GM18508 (cell line): Measurements from ENCODE around the gene STAT5B.
"Not testable (repeated sequence)": the region's sequence is repeated elsewhere in the genome, so short reads cannot be mapped to it uniquely, and the experiment has no call there.

Experiments
- ATAC-seq: cut with Tn5 transposase; IDR thresholded peaks from one replicate; pipeline ENCODE4 v1.9.1; 2021; ENCODE audit warnings: moderate number of reproducible peaks; ENCODE audit not compliant: insufficient read depth, unreplicated experiment

Gene STAT5B

DNA sequence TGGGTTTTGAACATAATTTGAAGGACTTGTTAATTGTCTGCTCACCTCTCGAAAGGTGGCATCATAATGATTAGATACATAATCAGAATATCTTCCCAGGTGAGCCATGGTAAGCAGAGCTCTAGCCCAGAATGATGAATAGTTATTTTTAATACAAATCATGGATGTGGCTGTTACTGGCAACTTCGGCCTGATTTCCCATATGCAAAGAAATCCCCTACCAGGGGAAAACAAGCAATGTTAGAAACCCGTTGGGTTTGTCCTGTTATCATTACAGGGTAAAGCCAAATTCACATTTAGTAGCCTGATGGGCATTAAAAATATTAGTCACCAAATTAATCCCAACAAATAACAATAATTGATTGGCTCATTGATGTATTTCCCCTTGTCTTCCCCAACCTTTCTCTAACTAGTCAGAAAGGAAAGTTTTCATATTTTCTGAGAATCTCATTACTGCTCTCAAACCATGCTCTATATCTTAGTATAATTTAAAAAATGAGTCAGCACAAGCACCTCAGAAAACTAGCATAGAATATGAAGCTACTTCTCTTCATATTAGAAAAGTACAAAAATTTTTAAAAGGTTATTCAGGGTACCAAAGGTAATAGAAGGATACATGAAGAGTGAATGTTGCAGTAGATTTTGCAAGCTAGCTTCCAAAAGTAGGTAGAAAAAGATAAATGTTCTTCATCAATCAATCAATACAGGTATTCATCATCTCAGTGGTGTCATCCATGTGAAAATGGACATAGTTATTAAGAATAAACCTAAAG lies 5.0 kb downstream of the STAT5B start:
- ATAC-seq, result no peak

DNA sequence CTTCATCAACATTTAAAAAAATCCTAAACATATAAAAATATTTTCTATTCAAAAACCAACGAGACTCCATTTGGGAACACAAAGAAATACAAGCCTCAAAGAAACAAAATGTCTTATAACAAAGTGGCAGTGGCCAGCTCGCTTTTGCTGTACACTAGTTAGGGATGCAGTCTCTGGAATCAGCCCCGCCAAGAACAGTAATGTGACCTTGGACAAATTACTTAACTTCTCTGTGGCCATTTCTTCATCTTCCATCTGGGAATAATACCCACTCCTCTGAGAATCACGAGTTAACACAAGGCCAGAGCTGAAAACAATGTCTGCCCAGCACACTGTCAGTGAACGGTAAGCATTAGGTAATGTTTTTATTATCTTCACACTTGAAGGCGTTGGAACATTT lies 5.6 kb downstream of the STAT5B start:
- ATAC-seq, result no peak

DNA sequence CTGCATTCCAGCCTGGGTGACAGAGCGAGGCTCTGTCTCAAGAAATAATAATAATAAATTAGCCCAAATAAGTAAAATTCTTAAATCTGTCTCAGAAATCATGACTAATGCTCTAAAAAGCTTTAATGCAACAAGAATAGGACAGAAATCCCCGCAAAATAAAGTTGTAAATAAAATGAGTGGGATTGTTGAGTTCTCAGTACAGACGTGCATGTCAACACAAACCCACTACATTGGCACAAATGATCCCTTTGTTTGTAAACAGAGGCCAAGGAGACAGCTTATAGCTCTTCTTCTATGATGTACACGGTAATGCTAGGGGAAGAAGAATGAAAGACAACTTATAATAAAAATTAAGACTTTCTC lies 6.0 kb downstream of the STAT5B start:
- no peak for ATAC-seq

DNA sequence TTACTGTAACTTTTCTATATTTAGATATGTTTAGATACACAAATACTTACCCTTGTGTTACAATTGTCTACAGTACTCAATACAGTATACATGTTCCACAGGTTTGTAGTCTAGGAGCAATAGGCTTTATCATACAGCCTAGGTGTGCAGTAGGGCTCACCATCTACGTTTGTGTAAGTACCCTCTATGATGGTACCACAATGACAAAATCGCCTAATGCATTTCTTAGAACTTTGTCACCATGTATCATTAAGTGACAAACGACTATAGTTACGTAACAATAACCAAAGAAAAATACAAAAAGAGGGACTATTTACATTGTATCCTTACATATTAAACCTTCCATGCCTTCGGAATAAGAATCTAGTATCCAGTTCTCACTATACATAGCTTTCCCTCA lies 8.0 kb downstream of the STAT5B start:
- no peak for ATAC-seq

DNA sequence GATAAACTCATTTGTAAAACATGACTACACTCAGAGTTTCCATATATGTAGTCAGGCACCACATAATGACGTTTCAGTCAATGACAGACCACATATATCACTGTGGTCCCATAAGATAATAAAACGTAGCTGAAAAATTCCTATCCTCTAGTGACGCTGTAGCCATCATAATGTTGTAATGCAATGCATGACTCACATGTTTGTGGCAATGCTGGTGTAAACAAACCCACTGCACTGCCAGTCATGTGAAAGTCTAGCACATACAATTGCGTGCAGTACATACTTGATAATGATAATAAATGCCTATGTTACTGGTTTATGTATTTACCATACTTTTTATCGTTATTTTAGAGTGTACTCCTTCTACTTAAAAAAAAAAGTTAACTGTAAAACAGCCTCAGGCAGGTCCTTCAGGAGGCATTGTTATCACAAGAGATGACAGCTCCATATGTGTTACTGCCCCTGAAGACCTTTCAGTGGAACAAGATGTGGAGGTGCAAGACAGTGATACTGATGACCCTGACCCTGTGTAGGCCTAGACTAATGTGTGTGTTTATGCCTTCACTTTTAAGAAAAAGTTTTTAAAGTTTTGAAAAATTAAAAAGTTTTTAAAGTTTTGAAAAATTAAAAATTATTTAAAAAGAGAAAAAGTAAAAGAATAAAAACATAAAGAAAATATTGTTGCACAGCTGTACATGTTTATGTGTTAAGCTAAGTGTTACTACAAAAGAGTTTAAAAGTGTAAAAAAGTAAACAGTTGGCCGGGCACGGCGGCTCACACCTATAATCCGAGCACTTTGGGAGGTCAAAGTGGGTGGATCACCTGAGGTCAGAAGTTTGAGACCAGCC lies 9.0 kb downstream of the STAT5B start:
- ATAC-seq, result no peak

DNA sequence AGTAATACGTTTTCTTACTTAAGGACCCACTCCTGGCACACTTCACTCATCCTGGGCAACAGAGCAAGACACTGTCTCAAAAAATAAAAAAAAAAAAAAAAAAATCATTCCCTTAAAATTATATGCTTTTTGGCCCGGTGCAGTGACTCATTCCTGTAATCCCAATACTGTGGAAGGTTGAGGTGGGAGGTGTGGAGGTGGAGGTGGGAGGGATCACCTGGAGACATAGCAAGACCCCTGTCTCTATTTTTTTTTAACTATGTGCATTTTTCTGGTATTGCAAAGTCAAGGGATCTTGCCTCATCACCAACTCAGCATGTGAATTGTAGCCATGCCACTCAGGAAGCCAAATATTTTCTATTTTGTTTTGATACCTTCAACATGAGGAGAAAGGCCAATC lies 9.7 kb downstream of the STAT5B start:
- ATAC-seq, result no peak

DNA sequence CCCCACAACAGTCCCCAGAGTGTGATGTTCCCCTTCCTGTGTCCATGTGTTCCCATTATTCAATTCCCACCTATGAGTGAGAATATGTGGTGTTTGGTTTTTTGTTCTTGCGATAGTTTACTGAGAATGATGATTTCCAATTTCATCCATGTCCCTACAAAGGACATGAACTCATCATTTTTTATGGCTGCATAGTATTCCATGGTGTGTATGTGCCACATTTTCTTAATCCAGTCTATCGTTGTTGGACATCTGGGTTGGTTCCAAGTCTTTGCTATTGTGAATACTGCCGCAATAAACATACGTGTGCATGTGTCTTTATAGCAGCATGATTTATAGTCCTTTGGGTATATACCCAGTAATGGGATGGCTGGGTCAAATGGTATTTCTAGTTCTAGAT lies 11.8 kb downstream of the STAT5B start:
- ATAC-seq, result not testable (repeated sequence)

DNA sequence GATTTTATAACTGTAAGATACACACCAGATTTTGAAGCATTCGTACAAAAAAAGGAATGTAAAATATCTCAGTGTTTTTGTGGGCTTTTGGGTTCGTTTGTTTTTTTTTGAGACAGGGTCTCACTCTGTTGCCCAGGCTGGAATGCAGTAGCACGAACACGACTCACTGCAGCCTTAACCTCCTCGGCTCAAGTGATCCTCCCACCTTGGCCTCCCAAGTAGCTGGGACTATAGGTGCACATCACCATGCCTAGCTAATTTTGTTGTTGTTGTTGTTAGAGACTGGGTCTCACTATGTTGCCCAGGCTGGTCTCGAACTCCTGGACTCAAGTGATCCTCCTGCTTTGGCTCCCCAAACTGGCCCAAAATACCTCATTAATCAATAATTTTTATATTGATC lies 15.9 kb downstream of the STAT5B start:
- no peak for ATAC-seq

DNA sequence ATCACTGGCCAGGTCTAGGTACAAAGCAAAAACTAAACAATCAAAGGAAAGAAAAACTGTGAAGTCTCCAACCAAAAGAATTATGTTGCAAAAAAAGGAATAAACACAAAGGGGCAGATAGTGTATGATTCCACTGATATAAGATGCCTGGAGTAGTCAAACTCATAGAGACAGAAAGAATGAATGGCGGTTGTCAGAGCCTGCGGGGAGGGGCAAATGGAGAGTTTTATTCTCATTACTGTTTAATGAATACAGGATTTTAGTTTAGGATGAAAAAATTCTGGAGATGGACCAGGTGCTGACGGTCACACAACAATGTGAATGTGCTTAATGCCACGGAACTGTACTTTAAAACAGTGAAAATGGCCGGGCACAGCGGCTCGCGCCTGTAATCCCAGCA lies 20.7 kb downstream of the STAT5B start:
- ATAC-seq, result no peak

DNA sequence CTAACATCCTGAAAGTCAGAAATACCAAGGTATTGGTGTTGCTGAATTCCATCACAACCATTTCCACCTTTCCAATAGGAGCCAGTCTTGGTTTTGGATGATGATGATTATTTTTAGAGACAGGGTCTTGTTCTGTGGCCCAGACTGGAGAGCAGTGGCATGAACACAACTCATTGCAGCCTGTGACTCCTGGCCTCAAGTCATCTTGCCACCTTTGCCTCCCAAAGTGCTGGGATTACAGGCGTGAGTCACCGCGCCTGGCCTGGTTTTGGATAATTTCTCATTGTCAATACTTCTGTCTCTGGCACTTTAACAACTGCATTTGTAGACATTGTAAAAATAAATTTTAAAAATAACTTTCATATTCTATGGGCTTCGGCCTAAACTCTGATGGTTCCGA lies 22.6 kb downstream of the STAT5B start:
- ATAC-seq, result no peak

DNA sequence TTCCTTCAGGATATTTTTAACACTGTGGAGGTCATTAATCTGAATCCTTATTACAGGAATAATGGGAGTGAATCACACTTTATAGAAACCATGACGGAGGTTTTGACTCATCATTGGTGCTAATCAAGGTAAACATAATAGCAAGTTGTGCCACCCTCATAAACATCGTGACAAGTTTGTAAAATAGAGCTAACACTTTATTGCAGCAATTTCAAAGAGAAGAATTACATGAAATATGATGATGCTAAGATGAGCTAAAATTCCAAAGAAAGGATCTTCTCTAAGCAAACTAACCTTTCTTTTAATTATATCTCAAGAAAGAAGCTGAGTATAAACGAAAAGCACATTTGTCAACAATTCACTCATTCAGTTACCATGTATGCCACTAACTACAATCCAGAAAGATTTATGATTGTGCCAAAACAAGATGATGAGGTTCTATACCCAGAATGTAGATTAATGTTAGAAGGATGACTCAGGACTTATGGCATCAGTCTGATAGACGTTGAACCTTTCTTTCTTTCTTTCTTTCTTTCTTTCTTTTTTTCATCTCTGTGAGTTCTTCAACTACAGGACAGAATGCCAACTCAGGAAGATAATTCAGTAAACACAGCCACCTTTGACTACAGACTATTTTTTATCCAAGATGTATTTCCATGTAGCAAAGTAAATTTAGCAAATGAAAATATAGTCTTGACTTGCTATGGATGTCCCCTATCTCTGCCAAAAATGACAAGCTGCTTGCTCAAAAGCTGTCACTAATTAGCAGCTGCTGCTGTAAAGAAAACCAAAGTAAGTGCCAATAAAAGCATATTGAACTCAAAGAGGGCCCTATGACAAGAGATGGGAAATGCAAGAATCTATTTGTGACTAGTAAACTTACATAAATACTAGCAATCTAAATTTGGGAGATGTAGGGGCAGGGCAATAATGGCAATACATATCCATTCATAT lies 23.3 kb downstream of the STAT5B start:
- ATAC-seq, result no peak

DNA sequence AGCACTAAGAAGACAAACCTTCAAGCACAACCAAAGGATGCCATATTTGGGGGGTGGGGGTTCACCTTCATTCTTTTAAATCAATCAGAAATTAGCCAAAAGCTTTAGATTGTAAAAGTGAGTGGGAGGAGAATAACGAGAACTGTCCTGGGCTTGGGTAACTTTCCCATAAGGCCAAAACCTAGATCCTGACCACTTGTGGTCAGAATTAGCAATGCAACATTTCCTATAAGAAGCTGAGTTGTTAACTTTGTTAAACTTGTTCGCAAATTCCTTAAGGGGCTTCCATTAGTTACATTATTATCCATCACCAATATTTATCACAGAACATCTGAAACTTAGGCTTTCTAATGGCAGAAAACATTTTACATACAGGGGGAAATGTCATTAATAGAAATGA lies 25.1 kb downstream of the STAT5B start:
- no peak for ATAC-seq

DNA sequence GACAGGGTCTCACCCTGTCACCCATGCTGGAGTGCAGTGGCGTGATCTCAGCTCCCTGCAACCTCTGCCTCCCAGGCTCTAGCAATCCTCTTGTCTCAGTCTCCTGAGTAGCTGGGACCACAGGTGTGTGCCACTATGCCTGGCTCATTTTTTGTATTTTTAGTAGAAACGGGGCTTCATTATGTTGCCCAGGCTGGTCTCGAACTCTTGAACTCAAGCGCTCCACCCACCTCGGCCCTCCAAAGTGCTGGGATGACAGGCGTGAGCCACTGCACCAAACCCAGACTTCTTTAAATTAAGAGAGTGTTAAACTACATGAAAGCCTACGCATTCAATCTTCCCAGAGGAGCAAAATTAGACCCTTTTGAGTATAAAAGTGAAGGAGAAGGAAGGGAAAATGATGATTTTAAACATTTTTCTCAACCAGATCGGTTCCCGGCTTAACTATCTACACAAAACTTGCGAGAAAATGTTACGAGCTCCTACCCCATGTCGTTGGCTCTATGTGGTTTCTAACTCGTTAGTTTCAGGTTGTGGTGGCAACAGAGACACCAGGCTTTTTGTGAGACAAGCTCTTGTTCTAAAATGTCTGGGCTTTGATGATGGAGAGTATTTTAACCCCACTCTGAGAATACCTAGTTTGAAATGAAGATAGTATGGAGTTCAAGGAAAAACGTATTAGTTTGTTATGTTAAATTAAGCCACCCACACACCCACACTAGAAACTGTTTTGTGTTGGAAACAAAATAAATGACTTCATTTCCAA lies 26.3 kb downstream of the STAT5B start:
- no peak for ATAC-seq

DNA sequence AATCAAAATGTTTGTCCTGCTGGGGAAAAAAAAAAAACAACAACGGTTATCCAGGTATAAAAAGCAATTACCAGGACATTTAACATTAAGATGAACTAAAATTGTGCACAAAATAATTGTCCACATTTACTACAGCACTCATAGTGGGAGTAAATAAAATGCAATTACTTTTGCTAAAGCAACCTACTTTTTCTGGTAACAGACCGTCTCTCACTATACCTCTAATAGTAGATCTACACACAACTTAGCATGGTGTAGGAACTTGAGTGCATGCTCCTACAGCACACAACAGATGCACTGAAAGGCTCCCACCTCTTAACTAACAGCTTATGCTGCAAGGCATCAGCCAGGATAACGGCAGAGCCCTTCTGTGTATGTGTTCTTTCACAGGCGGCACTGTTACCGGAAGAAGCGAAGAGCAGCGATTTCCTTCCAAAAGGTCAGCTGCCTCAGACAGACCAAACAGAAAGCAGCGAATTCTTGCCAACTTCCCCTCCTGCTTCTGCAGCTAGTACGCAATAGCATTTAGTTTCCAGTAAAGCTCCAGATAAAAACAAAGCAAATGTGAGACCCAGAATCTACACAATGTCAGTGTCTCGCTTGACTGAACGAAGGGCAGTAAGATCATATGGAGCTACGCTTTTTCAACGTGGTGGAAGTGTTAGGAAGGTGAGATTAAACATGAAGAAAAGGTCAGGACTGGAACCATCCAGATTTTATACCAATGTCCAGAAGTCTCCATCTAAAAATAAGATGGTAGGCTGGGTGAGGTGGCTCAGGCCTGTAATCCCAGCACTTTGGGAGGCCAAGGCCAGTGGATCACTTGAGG lies 27.6 kb downstream of the STAT5B start:
- no peak for ATAC-seq

DNA sequence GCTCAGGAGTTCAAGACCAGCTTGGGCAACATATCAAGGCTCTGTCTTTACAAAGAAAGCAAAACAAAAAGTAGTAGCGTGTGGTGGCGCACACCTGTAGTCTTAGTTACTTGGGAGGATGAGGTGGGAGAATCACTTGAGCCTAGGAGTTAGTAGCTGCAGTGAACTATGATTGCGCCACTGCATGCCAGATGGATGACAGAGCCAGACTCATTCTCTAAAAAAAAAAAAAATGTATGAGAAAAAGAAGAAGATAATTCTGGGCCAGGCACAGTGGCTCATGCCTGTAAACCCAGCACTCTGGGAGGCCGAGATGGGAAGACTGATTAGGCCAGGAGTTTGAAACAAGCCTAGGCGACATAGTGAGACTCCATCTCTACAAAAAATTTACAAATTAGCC lies 28.5 kb downstream of the STAT5B start:
- ATAC-seq, result no peak

DNA sequence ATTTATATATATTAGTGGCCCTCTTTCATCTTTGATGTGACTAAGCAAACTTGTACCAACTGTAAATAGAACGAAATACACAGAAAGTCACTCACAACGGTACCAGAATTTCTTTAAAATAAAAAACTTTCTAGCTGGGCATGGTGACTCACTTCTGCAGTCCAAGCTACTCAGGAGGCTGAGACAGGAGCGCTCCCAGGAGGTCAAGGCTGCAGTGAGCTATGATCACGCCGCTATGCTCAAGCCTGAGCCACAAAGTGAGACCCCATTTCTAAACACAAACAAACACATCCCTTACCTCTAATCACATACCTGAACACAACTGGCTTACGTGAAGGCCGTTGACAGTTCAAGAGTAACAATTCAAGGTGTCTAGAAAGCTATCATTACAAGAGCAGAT lies 29.7 kb downstream of the STAT5B start:
- ATAC-seq, result no peak

DNA sequence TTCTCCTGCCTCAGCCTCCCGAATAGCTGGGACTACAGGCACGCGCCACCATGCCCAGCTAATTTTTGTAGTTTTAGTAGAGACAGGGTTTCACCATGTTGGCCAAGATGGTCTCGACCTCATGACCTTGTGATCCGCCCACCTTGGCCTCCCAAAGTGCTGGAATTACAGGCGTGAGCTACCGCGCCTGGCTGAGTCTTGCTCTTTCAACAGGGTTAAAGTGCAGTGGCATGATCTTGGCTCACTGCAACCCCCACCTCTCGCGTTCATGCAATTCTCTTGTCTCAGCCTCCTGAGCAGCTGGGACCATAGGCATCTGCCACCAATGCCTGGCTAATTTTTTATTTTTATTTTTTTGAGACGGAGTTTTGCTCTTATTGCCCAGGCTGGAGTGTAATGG lies 31.0 kb downstream of the STAT5B start:
- ATAC-seq, result not testable (repeated sequence)

DNA sequence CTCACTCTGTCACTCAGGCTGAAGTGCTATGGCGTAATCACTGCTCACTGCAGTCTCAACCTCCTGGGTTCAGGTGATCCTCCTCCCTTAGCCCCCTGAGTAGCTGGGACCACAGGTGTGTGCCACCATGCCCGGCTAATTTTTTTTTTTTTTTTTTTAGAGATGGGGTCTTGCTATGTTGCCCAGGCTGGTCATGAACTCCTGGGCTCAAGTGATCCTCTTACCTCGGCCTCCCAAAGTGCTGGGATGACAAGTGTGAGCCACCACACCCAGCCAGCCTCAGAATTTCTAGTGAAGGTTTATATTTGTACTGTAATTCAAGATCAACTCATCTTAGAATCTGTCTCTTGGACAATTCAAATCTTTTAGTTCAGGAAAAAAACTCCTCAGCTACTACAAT lies 32.1 kb downstream of the STAT5B start:
- not testable (repeated sequence) for ATAC-seq

DNA sequence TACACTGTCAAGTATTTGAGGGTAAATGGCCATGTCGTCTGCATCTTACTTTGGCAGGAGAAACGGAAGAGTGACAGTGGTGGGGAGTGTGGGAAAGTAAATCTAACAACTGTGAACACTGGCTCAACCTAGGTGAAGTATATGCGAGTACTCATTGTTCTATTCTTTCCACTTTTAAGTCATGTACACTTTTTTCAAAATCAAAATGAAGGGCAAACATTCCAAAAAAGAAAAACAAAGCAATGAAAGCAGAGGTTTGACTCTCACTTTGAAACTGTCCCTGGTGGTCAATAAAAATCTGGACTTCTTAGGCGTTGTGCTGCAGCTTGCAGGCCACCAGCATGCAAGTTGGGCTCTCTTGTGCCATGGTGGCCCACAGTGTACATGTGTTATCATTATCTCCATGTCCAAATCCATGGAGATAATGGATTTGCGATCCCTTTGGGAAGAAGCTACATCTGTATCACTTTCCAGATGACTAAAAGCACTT lies 32.7 kb downstream of the STAT5B start:
- no peak for ATAC-seq
